ENCODE data around the gene GNA15. TPM values are rescaled to one million over a fixed set of nuclear protein-coding genes. Genes with fewer than 3 reads are reported as not detected.
"Not testable (repeated sequence)": the region's sequence is repeated elsewhere in the genome, so short reads cannot be mapped to it uniquely, and the experiment has no call there.

Gene GNA15
- total RNA-seq, 1 experiment from 2014 or later, result not detected

DNA sequence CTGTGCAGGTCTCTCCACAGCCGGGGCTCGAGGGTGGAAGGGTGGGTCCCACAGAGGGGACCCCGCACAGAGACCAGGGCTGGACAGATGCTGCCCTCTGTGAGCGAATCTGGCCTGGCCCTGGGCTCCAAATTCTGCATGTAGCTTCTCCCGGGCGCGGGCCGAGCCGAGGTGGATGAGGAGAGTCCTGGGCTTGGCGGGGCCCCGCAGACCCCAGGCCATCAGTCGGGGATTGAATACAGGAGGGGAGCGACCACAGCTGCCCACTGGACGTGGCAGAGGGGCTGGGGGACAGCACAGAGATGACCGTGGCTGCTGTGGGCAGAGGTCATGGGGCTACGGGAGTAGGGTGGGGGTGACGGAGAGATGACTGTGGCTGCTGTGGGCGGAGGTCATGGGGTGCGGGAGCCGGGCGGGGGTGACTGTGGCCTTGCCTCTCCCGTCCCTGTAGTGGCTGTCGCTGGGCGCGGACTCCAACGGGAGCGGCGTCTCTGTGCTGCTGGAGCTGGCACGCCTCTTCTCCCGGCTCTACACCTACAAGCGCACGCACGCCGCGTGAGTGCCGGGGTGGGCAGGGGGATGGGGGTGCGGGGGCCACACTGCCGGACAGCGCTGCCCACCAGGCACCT, 65.4 kb downstream of the GNA15 start:
- DNase-seq, result no peak
- Histone ChIP-seq H3K4me1 (ENCODE audit: low read length) (no peaks in the 10 kb centered on the region), H3K79me2 (ENCODE audit: low read length) (no peaks in the 10 kb centered on the region), H3K4me3 (ENCODE audit: low read length) (no peak overlapping the region), H4K20me1 (ENCODE audit: insufficient read depth, low read depth, low read length) (no peaks in the 10 kb centered on the region), H3K27me3 (ENCODE audit: low read length) (no peaks in the 10 kb centered on the region), H3K9ac (ENCODE audit: low read length) (no peak overlapping the region), H3K36me3 (ENCODE audit: insufficient read depth, low read length) (no peaks in the 10 kb centered on the region), H2AFZ (ENCODE audit: low read length) (no peak overlapping the region), H3K9me3 (ENCODE audit: low read length) (no peaks in the 10 kb centered on the region), H3K9me2 (replicated peaks; ENCODE audit: insufficient read depth, low read length) (no peaks in the 10 kb centered on the region), H3K4me2 (ENCODE audit: low read depth, low read length, poor library complexity, severe bottlenecking) (no peak overlapping the region), H3K27ac (ENCODE audit: low read length) (no peak overlapping the region)

DNA sequence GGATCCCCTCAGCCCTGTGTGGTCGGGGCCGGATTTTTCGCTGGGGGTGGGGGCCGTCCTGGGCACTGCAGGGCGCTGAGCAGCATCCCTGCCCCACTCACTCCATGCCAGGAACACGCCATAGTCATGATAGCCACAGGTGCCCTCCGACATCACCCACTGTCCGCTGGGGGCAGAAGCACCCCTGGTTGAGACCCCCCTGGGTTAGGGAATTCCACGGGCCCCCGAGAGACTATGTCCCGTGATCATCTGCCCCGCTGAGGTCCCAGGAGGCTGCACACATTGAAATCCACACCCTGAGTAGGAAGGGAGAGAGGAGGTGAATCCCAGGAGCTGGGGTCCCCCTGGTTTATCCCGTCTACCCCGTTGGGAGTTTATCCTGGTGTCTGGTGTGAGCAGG, 66.1 kb downstream of the GNA15 start:
- H3K4me3 ChIP-seq (ENCODE audit: low read length), result no peak overlapping the region
- no peaks in the 10 kb centered on the region for H3K79me2 ChIP-seq (ENCODE audit: low read length)
- H3K4me2 ChIP-seq (ENCODE audit: low read depth, low read length, poor library complexity, severe bottlenecking), result no peak overlapping the region
- no peaks in the 10 kb centered on the region for H3K4me1 ChIP-seq (ENCODE audit: low read length)
- no peak overlapping the region for H2AFZ ChIP-seq (ENCODE audit: low read length)
- H3K9me3 ChIP-seq (ENCODE audit: low read length), result no peaks in the 10 kb centered on the region
- no peak for DNase-seq
- no peak overlapping the region for H3K9ac ChIP-seq (ENCODE audit: low read length)
- H3K27ac ChIP-seq (ENCODE audit: low read length), result no peak overlapping the region
- H4K20me1 ChIP-seq (ENCODE audit: insufficient read depth, low read depth, low read length), result no peaks in the 10 kb centered on the region
- H3K9me2 ChIP-seq (replicated peaks; ENCODE audit: insufficient read depth, low read length), result no peaks in the 10 kb centered on the region
- no peaks in the 10 kb centered on the region for H3K36me3 ChIP-seq (ENCODE audit: insufficient read depth, low read length)
- H3K27me3 ChIP-seq (ENCODE audit: low read length), result no peaks in the 10 kb centered on the region

DNA sequence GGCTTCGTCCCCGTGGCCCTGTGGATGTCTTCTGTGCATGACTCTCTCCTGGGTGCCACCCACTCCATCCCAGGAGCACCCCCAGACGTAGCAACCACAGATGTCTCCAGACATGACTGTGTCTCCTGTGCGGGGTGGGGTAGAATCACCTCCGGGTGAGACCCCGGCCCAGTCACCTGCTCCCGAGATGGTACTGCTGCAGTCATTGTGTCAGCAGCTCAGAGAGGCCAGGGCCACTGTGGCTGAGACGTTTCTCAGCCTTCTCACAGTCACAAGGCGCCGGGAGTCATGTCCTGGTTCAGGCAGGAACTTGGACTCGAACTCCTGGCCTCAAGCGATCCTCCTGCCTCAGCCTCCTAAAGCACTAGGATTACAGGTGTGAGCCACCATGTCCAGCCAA, 66.5 kb downstream of the GNA15 start:
- H3K4me2 ChIP-seq (ENCODE audit: low read depth, low read length, poor library complexity, severe bottlenecking), result no peak overlapping the region
- no peak overlapping the region for H3K4me3 ChIP-seq (ENCODE audit: low read length)
- no peaks in the 10 kb centered on the region for H3K9me3 ChIP-seq (ENCODE audit: low read length)
- H3K9ac ChIP-seq (ENCODE audit: low read length), result no peak overlapping the region
- H3K36me3 ChIP-seq (ENCODE audit: insufficient read depth, low read length), result no peaks in the 10 kb centered on the region
- no peak for DNase-seq
- no peaks in the 10 kb centered on the region for H3K4me1 ChIP-seq (ENCODE audit: low read length)
- H3K9me2 ChIP-seq (replicated peaks; ENCODE audit: insufficient read depth, low read length), result no peaks in the 10 kb centered on the region
- H3K27ac ChIP-seq (ENCODE audit: low read length), result no peak overlapping the region
- H4K20me1 ChIP-seq (ENCODE audit: insufficient read depth, low read depth, low read length), result no peaks in the 10 kb centered on the region
- no peaks in the 10 kb centered on the region for H3K79me2 ChIP-seq (ENCODE audit: low read length)
- no peak overlapping the region for H2AFZ ChIP-seq (ENCODE audit: low read length)
- no peaks in the 10 kb centered on the region for H3K27me3 ChIP-seq (ENCODE audit: low read length)

DNA sequence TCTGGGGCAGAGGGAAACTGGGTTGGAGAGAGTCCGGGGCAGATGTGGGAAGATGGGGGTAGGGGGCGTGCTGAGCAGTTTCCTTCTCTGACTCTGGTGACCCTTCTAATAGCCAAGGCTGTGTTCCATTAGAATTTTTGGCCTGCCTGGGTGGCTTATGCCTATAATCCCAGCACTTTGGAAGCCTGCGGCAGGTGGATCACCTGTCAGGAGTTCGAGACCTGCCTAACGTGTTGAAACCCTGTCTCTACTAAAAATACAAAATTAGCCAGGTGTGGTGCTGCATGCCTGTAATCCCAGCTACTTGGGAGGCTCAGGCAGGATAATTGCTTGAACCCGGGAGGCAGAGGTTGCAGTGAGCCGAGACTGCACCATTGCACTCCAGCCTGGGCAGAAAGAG, 67.1 kb downstream of the GNA15 start:
- H3K9me2 ChIP-seq (replicated peaks; ENCODE audit: insufficient read depth, low read length); H3K27ac ChIP-seq (ENCODE audit: low read length); H3K4me1 ChIP-seq (ENCODE audit: low read length); H4K20me1 ChIP-seq (ENCODE audit: insufficient read depth, low read depth, low read length); H3K9me3 ChIP-seq (ENCODE audit: low read length); H3K4me2 ChIP-seq (ENCODE audit: low read depth, low read length, poor library complexity, severe bottlenecking); H2AFZ ChIP-seq (ENCODE audit: low read length); H3K4me3 ChIP-seq (ENCODE audit: low read length); H3K27me3 ChIP-seq (ENCODE audit: low read length); DNase-seq; H3K9ac ChIP-seq (ENCODE audit: low read length); H3K79me2 ChIP-seq (ENCODE audit: low read length); H3K36me3 ChIP-seq (ENCODE audit: insufficient read depth, low read length): not testable (repeated sequence)

DNA sequence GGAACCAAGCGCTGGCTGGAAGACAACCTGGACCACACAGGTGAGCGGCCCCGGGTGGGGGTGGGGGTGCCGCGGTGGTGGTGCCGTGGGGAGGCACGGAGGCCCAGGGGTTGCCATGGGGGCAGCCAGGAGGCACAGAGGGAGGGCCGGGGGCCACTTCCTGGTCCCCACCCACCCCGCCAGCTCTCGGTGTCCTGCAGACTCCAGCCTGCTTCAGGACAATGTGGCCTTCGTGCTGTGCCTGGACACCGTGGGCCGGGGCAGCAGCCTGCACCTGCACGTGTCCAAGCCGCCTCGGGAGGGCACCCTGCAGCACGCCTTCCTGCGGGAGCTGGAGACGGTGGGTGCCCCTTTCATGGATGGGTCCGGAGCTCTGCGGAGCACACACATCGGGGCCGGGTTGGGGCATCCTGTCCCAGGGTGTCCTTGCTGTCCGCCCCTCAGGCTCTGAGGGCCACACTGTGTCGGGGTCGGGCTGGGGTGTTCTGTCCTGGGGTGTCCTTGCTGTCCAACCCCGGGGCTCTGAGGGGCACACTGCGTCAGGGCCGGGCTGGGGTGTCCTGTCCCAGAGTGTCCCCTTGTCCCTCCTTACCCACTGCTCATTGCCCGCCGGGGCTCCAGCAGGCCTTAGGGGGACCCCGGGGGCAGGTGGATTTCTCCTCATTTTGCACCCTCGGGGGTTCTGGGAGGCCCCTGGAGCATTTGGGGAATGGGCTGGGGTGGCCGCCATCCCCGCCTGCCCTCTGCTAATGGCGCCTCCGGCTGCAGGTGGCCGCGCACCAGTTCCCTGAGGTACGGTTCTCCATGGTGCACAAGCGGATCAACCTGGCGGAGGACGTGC, 68.2 kb downstream of the GNA15 start:
- Histone ChIP-seq H3K9me3 (ENCODE audit: low read length) (no peaks in the 10 kb centered on the region), H3K4me1 (ENCODE audit: low read length) (no peaks in the 10 kb centered on the region), H3K27me3 (ENCODE audit: low read length) (no peaks in the 10 kb centered on the region), H3K36me3 (ENCODE audit: insufficient read depth, low read length) (no peaks in the 10 kb centered on the region), H4K20me1 (ENCODE audit: insufficient read depth, low read depth, low read length) (no peaks in the 10 kb centered on the region), H3K9me2 (replicated peaks; ENCODE audit: insufficient read depth, low read length) (no peaks in the 10 kb centered on the region), H3K4me3 (ENCODE audit: low read length) (no peak overlapping the region), H3K27ac (ENCODE audit: low read length) (no peak overlapping the region), H3K9ac (ENCODE audit: low read length) (no peak overlapping the region), H2AFZ (ENCODE audit: low read length) (no peak overlapping the region), H3K4me2 (ENCODE audit: low read depth, low read length, poor library complexity, severe bottlenecking) (no peak overlapping the region), H3K79me2 (ENCODE audit: low read length) (no peaks in the 10 kb centered on the region)
- no peak for DNase-seq

DNA sequence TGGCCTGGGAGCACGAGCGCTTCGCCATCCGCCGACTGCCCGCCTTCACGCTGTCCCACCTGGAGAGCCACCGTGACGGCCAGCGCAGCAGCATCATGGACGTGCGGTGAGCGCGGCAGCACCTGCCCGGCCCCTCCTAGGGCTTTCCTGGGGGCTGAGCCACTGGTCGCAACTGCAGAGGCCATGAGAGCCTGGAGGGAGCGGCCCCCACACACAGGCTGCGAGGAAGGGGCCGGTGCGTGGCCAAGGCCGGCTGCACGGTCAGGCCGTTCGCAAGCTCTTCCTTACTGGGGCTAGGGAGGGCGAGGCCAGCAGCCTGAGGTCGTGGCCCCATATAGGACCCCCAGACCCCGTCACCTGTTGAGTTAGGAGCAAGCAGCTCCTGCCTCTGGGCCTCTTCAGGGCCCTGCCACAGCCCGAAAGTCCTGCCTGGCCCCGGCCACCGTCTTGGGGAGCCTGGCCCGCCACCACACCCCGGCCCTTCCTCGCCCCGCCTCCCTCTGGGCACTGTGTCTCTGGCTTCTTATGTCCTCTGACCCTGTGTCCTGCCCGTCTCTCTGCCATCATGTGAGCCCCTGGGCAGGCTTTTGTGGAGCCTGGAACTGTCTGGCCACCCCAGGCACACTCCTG, 68.9 kb downstream of the GNA15 start:
- Histone ChIP-seq H3K9me3 (ENCODE audit: low read length) (no peaks in the 10 kb centered on the region), H3K4me3 (ENCODE audit: low read length) (no peak overlapping the region), H3K36me3 (ENCODE audit: insufficient read depth, low read length) (no peaks in the 10 kb centered on the region), H2AFZ (ENCODE audit: low read length) (no peak overlapping the region), H3K9ac (ENCODE audit: low read length) (no peak overlapping the region), H3K9me2 (replicated peaks; ENCODE audit: insufficient read depth, low read length) (no peaks in the 10 kb centered on the region), H3K4me2 (ENCODE audit: low read depth, low read length, poor library complexity, severe bottlenecking) (no peak overlapping the region), H3K4me1 (ENCODE audit: low read length) (no peaks in the 10 kb centered on the region), H3K27ac (ENCODE audit: low read length) (no peak overlapping the region), H4K20me1 (ENCODE audit: insufficient read depth, low read depth, low read length) (no peaks in the 10 kb centered on the region), H3K79me2 (ENCODE audit: low read length) (no peaks in the 10 kb centered on the region), H3K27me3 (ENCODE audit: low read length) (no peaks in the 10 kb centered on the region)
- no peak for DNase-seq

DNA sequence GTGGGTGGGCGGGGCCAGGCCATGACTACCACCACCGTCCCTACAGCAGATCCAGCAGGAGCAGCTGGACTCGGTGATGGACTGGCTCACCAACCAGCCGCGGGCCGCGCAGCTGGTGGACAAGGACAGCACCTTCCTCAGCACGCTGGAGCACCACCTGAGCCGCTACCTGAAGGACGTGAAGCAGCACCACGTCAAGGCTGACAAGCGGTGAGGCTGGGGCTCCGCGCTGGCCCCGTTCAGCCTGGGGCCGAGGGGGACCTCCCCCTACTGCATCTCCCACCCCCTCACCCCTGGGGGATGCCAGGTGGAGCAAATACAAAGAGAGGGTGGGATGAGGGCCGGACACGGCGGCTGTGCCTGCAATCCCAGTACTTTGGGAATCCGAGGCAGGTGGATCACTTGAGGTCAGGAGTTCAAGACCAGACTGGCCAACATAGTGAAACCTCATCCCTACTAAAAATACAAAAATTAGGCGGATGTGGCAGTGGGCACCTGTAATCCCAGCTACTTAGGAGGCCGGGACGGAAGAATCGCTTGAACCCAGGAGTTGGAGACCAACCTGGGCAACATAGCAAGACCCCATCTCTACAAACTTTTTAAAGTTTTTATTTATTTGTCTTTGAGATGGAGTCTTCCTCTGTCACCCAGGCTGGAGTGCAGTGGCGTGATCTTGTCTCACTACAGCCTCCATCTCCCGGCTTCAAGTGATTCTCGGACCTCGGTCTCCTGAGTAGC, 70.6 kb downstream of the GNA15 start:
- no peaks in the 10 kb centered on the region for H3K79me2 ChIP-seq (ENCODE audit: low read length)
- no peak overlapping the region for H3K9ac ChIP-seq (ENCODE audit: low read length)
- no peak overlapping the region for H2AFZ ChIP-seq (ENCODE audit: low read length)
- no peak overlapping the region for H3K27ac ChIP-seq (ENCODE audit: low read length)
- H3K27me3 ChIP-seq (ENCODE audit: low read length), result no peaks in the 10 kb centered on the region
- H3K36me3 ChIP-seq (ENCODE audit: insufficient read depth, low read length), result no peaks in the 10 kb centered on the region
- no peaks in the 10 kb centered on the region for H3K4me1 ChIP-seq (ENCODE audit: low read length)
- no peak overlapping the region for H3K4me2 ChIP-seq (ENCODE audit: low read depth, low read length, poor library complexity, severe bottlenecking)
- no peaks in the 10 kb centered on the region for H3K9me3 ChIP-seq (ENCODE audit: low read length)
- no peaks in the 10 kb centered on the region for H3K9me2 ChIP-seq (replicated peaks; ENCODE audit: insufficient read depth, low read length)
- H3K4me3 ChIP-seq (ENCODE audit: low read length), result no peak overlapping the region
- DNase-seq, result no peak
- H4K20me1 ChIP-seq (ENCODE audit: insufficient read depth, low read depth, low read length), result no peaks in the 10 kb centered on the region
